Endothelial cell of hepatic sinusoid (primary cell): Measurements from ENCODE around the gene CXCL12.

Experiments used
- in situ Hi-C: cut with HindIII; loops from 2 replicates; pipeline ENCODE4 v1.10.0; 2017; ENCODE audit warnings: low sequenced_read_pairs

Gene CXCL12

GRCh38 chr10:44385026-44385695 is at the start of gene CXCL12:
TSS of gene CXCL12 (minus strand) at chr10:44385097. CDS start at chr10:44385005, 92 bp downstream.
- in situ Hi-C loops = no loop called here

GRCh38 chr10:44427479-44427878 is 42.6 kb upstream of the CXCL12 start:
- in situ Hi-C loops = no loop called here

GRCh38 chr10:44427037-44427436 is 42.1 kb upstream of the CXCL12 start:
- in situ Hi-C loops = no loop called here

- in situ Hi-C loops = no loop called here
Observed at GRCh38 chr10:44426247-44427034, 41.5 kb upstream of the CXCL12 start.

- in situ Hi-C loops = no loop called here
Observed at GRCh38 chr10:44425466-44425865, 40.6 kb upstream of the CXCL12 start.

- in situ Hi-C loops = no loop called here
Observed at GRCh38 chr10:44424957-44425356, 40.1 kb upstream of the CXCL12 start.

- in situ Hi-C loops = no loop called here
Observed at GRCh38 chr10:44424298-44424697, 39.4 kb upstream of the CXCL12 start.

GRCh38 chr10:44422570-44423101 is 37.7 kb upstream of the CXCL12 start:
- in situ Hi-C loops = no loop called here

- in situ Hi-C loops = no loop called here
Observed at GRCh38 chr10:44422153-44422552, 37.3 kb upstream of the CXCL12 start.

- in situ Hi-C loops = loop anchor here (5.0 kb wide), 1 partner anchor 108 kb away; no protein-coding TSS in a partner anchor
Observed at GRCh38 chr10:44419790-44420549, 35.1 kb upstream of the CXCL12 start.

GRCh38 chr10:44418637-44419036 is 33.7 kb upstream of the CXCL12 start:
- in situ Hi-C loops = loop anchor here (5.0 kb wide), 1 partner anchor 106 kb away; no protein-coding TSS in a partner anchor

GRCh38 chr10:44417761-44418160 is 32.9 kb upstream of the CXCL12 start:
- in situ Hi-C loops = loop anchor here (5.0 kb wide), 1 partner anchor 105 kb away; no protein-coding TSS in a partner anchor

- in situ Hi-C loops = loop anchor here (5.0 kb wide), 1 partner anchor 105 kb away; no protein-coding TSS in a partner anchor
Observed at GRCh38 chr10:44416936-44417335, 32.0 kb upstream of the CXCL12 start.

- in situ Hi-C loops = loop anchor here (5.0 kb wide), 1 partner anchor 104 kb away; no protein-coding TSS in a partner anchor
Observed at GRCh38 chr10:44416021-44416771, 31.3 kb upstream of the CXCL12 start.

GRCh38 chr10:44415121-44415520 is 30.2 kb upstream of the CXCL12 start:
- in situ Hi-C loops = loop anchor here (5.0 kb wide), 1 partner anchor 103 kb away; no protein-coding TSS in a partner anchor

- in situ Hi-C loops = no loop called here
Observed at GRCh38 chr10:44413416-44413815, 28.5 kb upstream of the CXCL12 start.

GRCh38 chr10:44411251-44411650 is 26.4 kb upstream of the CXCL12 start:
- in situ Hi-C loops = no loop called here

GRCh38 chr10:44404741-44405437 is 20.0 kb upstream of the CXCL12 start:
- in situ Hi-C loops = no loop called here

GRCh38 chr10:44402465-44403195 is 17.7 kb upstream of the CXCL12 start:
- in situ Hi-C loops = no loop called here
